Activated CD4-positive, alpha-beta T cell treated with anti-CD3 and anti-CD28 coated beads, Interleukin-2, amount 10 ng/mL, durations not matched to agents 7 days and 5 days (primary cell): Measurements from ENCODE around the gene TTC36. TPM values are rescaled to one million over a fixed set of nuclear protein-coding genes. Genes with fewer than 3 reads are reported as not detected.

ENCODE experiments used
- CTCF ChIA-PET: fragments of 350-600 bp; sonication (Branson Sonifier 250); formaldehyde crosslinking; loops from one replicate; lab custom pipeline; 2021; ENCODE audit warnings: antibody characterized with exemption; lab: Charles Lee
- POLR2A ChIA-PET: fragments of 350-600 bp; sonication (Branson Sonifier 250); formaldehyde crosslinking; loops from one replicate; lab custom pipeline; 2021; ENCODE audit warnings: antibody characterized with exemption; lab: Charles Lee
- DNase-seq: peaks from one replicate; pipeline ENCODE4 v3.0.0-alpha.2; 2020
- H3K27ac Mint-ChIP-seq: one replicate; pipeline ENCODE4 v1.8.0; 2021; ENCODE audit warnings: mild to moderate bottlenecking, moderate library complexity, mixed read lengths
- H3K27me3 Mint-ChIP-seq: one replicate; pipeline ENCODE4 v1.8.0; 2021; ENCODE audit warnings: mixed read lengths
- H3K36me3 Mint-ChIP-seq: one replicate; pipeline ENCODE4 v1.8.0; 2021; ENCODE audit warnings: low read depth, mixed read lengths
- H3K4me1 Mint-ChIP-seq: one replicate; pipeline ENCODE4 v1.8.0; 2021; ENCODE audit warnings: mixed read lengths
- H3K4me3 Mint-ChIP-seq: one replicate; pipeline ENCODE4 v1.8.0; 2021; ENCODE audit warnings: mild to moderate bottlenecking, moderate library complexity, mixed read lengths
- H3K9me3 Mint-ChIP-seq: one replicate; pipeline ENCODE4 v1.8.0; 2021; ENCODE audit warnings: mixed read lengths
- total RNA-seq, 2 experiments: library from RNA; stranded (reverse); gene quantifications; one replicate each; pipeline ENCODE4 v1.2.3, GENCODE V29; 2021

Gene TTC36
- total RNA-seq, 2 experiments from 2014 or later = 1.1 to 1.8 TPM

DNA sequence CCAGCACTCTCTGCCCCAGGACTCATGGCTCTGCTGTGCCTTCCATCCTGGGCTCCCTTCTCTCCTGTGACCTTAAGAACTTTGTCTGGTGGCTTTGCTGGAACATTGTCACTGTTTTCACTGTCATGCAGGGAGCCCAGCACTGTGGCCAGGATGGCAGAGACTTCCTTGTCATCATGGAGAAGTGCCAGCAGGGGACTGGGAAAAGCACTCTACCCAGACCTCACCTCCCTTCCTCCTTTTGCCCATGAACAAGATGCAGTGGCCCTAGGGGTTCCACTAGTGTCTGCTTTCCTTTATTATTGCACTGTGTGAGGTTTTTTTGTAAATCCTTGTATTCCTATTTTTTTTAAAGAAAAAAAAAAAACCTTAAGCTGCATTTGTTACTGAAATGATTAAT lies 2.9 kb upstream of the TTC36 start:
- DNase-seq = no peak
- ChIA-PET POLR2A (interaction anchor here (0.7 kb wide), 1 partner anchor 838 kb away, joined by 3 read pairs; no protein-coding TSS in a partner anchor), CTCF (interaction anchor here (1.0 to 1.5 kb wide), 4 partner anchors 9 to 98 kb away, joined by 3 to 6 read pairs (median 4); no protein-coding TSS in a partner anchor)
- no peak overlapping the region for H3K4me3 Mint-ChIP-seq
- H3K4me1 Mint-ChIP-seq = peaks cover 19% of the 10 kb centered on the region
- H3K9me3 Mint-ChIP-seq = no peaks in the 10 kb centered on the region
- H3K27me3 Mint-ChIP-seq = no peaks in the 10 kb centered on the region
- H3K36me3 Mint-ChIP-seq = peaks cover 44% of the 10 kb centered on the region
- no peak overlapping the region for H3K27ac Mint-ChIP-seq

- no peak for DNase-seq
- POLR2A ChIA-PET = interaction anchor here (0.7 kb wide), 1 partner anchor 838 kb away, joined by 3 read pairs; no protein-coding TSS in a partner anchor
- Mint-ChIP-seq H3K4me3 (no peak overlapping the region), H3K27me3 (no peaks in the 10 kb centered on the region), H3K9me3 (no peaks in the 10 kb centered on the region), H3K4me1 (peaks cover 25% of the 10 kb centered on the region), H3K36me3 (peaks cover 40% of the 10 kb centered on the region), H3K27ac (no peak overlapping the region)
- CTCF ChIA-PET = interaction anchor here (0.6 to 1.5 kb wide), 8 partner anchors 9 to 192 kb away, joined by 3 to 6 read pairs (median 3); no protein-coding TSS in a partner anchor
Observed at GRCh38 chr11:118524757-118525470, 2.4 kb upstream of the TTC36 start.

DNA sequence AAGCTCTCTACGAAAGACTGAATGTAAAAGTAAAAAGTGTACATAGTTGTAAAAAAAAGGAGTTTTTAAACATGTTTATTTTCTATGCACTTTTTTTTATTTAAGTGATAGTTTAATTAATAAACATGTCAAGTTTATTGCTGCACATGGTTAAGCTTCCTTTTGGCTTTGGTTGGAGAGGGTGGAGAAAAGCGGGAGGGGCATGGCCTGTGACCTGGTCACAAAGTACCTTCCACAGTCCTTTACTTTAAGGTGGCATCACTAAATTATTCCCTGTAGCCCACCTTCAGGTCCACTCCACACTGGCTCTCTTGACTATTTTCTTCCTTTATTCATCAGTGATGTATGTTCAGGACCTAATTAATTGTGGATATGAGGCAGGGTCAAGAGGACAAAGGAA lies 586 bp upstream of the TTC36 start:
- no peak for DNase-seq
- Mint-ChIP-seq H3K27me3 (no peaks in the 10 kb centered on the region), H3K27ac (no peak overlapping the region), H3K4me3 (no peak overlapping the region), H3K4me1 (peaks cover 34% of the 10 kb centered on the region), H3K36me3 (peaks cover 24% of the 10 kb centered on the region), H3K9me3 (no peaks in the 10 kb centered on the region)
- ChIA-PET CTCF (interaction anchor here (0.7 to 1.7 kb wide), 3 partner anchors 11 to 164 kb away, joined by 3 to 4 read pairs (median 3); no protein-coding TSS in a partner anchor), POLR2A (no interaction called here)

GRCh38 chr11:118528511-118528910 lies 1.2 kb downstream of the TTC36 start:
- Mint-ChIP-seq H3K27ac (no peak overlapping the region), H3K27me3 (no peaks in the 10 kb centered on the region), H3K9me3 (no peaks in the 10 kb centered on the region), H3K4me1 (peaks cover 33% of the 10 kb centered on the region), H3K36me3 (peaks cover 14% of the 10 kb centered on the region), H3K4me3 (no peak overlapping the region)
- POLR2A ChIA-PET = no interaction called here
- CTCF ChIA-PET = interaction anchor here (1.6 kb wide), 1 partner anchor 24 kb away, joined by 3 read pairs; no protein-coding TSS in a partner anchor
- DNase-seq = no peak

GRCh38 chr11:118529584-118530175 lies 2.4 kb downstream of the TTC36 start:
- Mint-ChIP-seq H3K4me1 (peaks cover 33% of the 10 kb centered on the region), H3K4me3 (peak overlapping the region; percentile 83), H3K9me3 (no peaks in the 10 kb centered on the region), H3K36me3 (peaks cover 7% of the 10 kb centered on the region), H3K27ac (no peak overlapping the region), H3K27me3 (no peaks in the 10 kb centered on the region)
- ChIA-PET POLR2A (no interaction called here), CTCF (interaction anchor here (1.6 kb wide), 1 partner anchor 23 kb away, joined by 3 read pairs; no protein-coding TSS in a partner anchor)
- no peak for DNase-seq

DNA sequence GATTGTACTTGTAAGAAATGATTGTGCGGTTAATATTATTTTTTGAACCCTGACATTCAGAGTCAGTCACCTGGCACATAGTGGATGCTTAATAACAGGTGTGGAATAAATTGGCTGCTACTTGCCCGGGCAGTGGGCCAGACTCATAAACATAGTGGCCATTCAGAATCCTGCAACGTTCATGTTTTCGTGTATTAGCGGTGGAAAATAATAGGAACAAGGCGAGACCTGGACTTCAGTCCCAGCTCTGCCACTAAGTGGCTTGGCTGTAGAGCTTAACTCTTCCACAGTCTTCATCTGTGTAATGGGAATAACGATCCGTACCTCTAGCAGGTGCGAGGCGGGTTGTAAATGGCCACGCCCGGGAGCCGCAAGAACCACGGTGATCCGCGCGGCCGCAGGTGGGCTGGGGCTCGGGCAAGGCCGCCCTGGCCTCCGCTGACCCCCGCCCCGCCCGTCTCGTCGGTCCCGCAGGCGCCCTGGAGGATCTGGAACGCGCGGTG lies 3.0 kb downstream of the TTC36 start:
- Mint-ChIP-seq H3K27ac (peak overlapping the region; percentile 43), H3K4me3 (peak overlapping the region; percentile 83), H3K36me3 (peaks cover 4% of the 10 kb centered on the region), H3K27me3 (no peaks in the 10 kb centered on the region), H3K4me1 (peaks cover 31% of the 10 kb centered on the region), H3K9me3 (no peaks in the 10 kb centered on the region)
- ChIA-PET POLR2A (no interaction called here), CTCF (interaction anchor here (0.5 to 0.7 kb wide), 2 partner anchors 17 to 19 kb away, joined by 3 to 5 read pairs; no protein-coding TSS in a partner anchor)
- no peak for DNase-seq

DNA sequence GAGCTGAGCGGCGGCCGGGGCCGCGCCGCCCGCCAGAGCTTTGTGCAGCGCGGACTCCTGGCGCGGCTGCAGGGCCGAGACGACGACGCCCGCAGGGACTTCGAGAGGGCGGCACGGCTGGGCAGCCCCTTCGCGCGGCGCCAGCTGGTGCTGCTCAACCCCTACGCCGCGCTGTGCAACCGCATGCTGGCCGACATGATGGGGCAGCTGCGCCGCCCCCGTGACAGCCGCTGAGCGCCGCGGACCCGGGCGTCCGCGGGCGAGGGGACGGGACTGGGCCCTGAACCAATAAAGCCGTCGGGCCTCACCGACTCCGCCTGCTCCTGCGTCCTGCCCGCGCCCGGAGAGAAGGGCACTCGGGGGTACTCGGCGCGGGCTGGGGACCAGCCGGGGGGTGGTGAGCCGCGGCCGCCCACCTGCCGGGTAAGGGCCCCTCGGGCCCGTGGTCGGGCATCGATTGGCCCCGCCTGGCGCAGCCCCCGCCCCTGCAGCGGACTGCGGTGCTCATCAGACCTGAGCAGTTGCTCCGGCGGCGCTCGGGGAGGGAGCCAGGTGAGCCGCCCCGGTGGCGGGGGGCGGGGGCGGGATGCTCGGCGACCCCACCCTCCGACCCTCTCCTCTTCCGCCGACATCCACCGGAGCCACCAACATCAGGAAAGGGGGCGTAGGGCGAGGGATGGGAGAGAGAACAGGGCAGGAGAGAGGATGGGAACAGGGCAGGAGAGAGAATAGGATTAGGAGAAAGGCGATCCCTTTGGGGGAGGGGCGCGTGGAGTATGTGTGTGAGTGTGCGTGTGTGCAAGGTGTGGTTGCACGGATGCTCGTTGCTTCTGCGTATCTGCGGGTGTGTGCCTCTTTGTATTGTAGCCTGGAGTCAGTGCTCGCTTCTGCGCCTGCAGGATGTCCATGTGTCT lies 3.7 kb downstream of the TTC36 start, which contains the start of gene TMEM25:
TMEM25 (plus strand) TSS at position 510 of the 914 bp plus-strand sequence. CDS start 610 bp downstream, outside the sequence.
- peak; percentile 73 for DNase-seq
- H3K4me3 Mint-ChIP-seq = peak within 1 kb of the TSS; percentile 83
- no peaks in the 10 kb centered on the region for H3K27me3 Mint-ChIP-seq
- peaks cover 31% of the 10 kb centered on the region for H3K4me1 Mint-ChIP-seq
- peaks cover 4% of the 10 kb centered on the region for H3K36me3 Mint-ChIP-seq
- no peaks in the 10 kb centered on the region for H3K9me3 Mint-ChIP-seq
- peak within 1 kb of the TSS; percentile 78 for H3K27ac Mint-ChIP-seq
- CTCF ChIA-PET = interaction anchor here (0.5 to 0.7 kb wide), 2 partner anchors 18 to 19 kb away, joined by 3 to 5 read pairs; no protein-coding TSS in a partner anchor
- POLR2A ChIA-PET = no interaction called here

DNA sequence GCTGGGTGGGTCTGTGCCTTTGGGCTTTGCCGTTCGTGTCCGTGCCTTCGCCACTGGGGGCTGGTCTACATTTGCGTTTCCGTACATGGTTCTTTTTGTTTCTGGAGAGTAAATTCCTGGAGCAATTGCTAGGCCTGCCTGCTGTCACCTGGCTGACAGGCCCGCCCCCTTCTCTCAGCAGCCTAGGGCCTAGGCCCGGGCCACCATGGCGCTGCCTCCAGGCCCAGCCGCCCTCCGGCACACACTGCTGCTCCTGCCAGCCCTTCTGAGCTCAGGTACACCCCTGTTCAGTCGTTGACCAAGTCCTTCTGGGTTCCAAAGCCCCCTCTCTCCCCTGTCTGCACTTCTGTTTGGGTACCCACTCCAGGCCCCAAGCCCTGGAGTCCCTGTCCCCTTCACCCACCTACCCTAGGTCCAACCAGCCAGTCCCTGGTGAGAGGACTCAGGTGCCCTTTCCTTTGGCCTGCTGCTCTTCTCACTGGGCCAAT lies 4.4 kb downstream of the TTC36 start:
- ChIA-PET CTCF (no interaction called here), POLR2A (no interaction called here)
- Mint-ChIP-seq H3K4me3 (peak overlapping the region; percentile 83), H3K27me3 (no peaks in the 10 kb centered on the region), H3K4me1 (peaks cover 31% of the 10 kb centered on the region), H3K9me3 (no peaks in the 10 kb centered on the region), H3K36me3 (peaks cover 4% of the 10 kb centered on the region), H3K27ac (peak overlapping the region; percentile 78)
- DNase-seq = no peak

DNA sequence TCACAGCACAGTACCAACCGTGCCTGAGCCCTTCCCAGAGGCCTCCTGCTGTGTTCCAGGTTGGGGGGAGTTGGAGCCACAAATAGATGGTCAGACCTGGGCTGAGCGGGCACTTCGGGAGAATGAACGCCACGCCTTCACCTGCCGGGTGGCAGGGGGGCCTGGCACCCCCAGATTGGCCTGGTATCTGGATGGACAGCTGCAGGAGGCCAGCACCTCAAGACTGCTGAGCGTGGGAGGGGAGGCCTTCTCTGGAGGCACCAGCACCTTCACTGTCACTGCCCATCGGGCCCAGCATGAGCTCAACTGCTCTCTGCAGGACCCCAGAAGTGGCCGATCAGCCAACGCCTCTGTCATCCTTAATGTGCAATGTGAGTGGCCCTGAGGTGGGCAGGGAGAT lies 4.8 kb downstream of the TTC36 start:
- H3K27me3 Mint-ChIP-seq = no peaks in the 10 kb centered on the region
- H3K27ac Mint-ChIP-seq = peak overlapping the region; percentile 78
- peaks cover 29% of the 10 kb centered on the region for H3K4me1 Mint-ChIP-seq
- peak overlapping the region; percentile 83 for H3K4me3 Mint-ChIP-seq
- ChIA-PET POLR2A (no interaction called here), CTCF (no interaction called here)
- H3K9me3 Mint-ChIP-seq = no peaks in the 10 kb centered on the region
- DNase-seq = no peak
- H3K36me3 Mint-ChIP-seq = peaks cover 4% of the 10 kb centered on the region

DNA sequence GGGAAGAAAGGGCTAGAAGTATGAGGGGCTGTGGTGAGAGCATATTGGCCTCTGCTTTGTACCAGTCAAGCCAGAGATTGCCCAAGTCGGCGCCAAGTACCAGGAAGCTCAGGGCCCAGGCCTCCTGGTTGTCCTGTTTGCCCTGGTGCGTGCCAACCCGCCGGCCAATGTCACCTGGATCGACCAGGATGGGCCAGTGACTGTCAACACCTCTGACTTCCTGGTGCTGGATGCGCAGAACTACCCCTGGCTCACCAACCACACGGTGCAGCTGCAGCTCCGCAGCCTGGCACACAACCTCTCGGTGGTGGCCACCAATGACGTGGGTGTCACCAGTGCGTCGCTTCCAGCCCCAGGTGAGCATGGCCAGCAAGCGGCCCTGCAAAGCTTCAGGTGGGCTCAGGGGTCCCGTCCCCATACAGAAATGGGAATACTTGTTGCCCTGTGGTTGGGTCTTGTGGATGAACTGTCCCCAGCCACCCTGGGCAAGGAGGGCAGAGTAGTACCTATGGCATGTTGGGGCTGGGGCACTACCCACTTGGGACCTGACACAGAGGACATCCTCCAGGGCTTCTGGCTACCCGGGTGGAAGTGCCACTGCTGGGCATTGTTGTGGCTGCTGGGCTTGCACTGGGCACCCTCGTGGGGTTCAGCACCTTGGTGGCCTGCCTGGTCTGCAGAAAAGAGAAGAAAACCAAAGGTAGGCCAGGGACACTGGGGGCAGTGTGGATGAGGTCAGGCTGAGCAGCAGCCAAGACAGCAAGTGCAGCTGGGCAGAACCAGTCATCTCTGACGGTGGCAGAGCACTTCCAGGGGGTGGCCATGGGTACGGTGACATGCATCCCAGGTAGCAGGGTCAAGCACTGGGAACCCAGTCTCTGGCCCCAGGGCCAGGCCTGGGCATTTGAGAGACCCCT lies 5.8 kb downstream of the TTC36 start:
- DNase-seq = no peak
- Mint-ChIP-seq H3K4me3 (no peak overlapping the region), H3K4me1 (peaks cover 23% of the 10 kb centered on the region), H3K36me3 (no peaks in the 10 kb centered on the region), H3K27me3 (no peaks in the 10 kb centered on the region), H3K27ac (no peak overlapping the region), H3K9me3 (no peaks in the 10 kb centered on the region)
- ChIA-PET CTCF (interaction anchor here (1.1 to 1.3 kb wide), 2 partner anchors 14 to 471 kb away, joined by 3 read pairs; no protein-coding TSS in a partner anchor), POLR2A (no interaction called here)
